ENCODE measurements around the gene SRRM5. TPM values are rescaled to one million over a fixed set of nuclear protein-coding genes. Genes with fewer than 3 reads are reported as not detected.
"Not testable (repeated sequence)": the region's sequence is repeated elsewhere in the genome, so short reads cannot be mapped to it uniquely, and the experiment has no call there.

Gene SRRM5
- total RNA-seq, 1 donor from 2014 or later: 0.23 TPM

DNA sequence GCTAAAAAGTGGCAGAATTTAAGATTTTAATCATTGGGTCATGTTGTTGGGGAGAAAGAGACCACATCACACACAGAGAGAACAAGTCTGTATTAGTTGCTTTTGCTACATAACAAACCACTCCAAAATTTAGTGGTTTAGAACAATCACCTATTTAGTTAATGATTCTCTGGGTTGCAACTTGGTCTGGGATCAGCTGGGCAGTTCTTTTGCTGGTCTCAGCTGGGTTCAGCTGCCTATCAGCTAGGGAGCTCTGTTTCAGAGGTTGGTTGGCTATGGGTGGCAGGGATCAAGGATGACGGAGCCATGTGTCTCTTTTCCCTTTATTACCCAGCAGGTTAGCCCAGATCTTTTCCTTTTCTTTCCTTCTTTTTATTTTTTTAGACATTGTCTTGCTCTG lies 27.4 kb upstream of the SRRM5 start:
- H3K4me3 ChIP-seq (ENCODE audit: insufficient read depth, low read depth, low read length): no peak overlapping the region
- no peaks in the 10 kb centered on the region for H3K9me3 ChIP-seq (ENCODE audit: insufficient read depth, low read depth, low read length)
- H3K27me3 Mint-ChIP-seq (ENCODE audit: low read depth, unreplicated experiment): peaks cover 5% of the 10 kb centered on the region
- no peak overlapping the region for H3K4me3 Mint-ChIP-seq (ENCODE audit: unreplicated experiment)
- H2AFZ ChIP-seq (ENCODE audit: low read depth, low read length): no peak overlapping the region
- peaks cover 2% of the 10 kb centered on the region for H3K4me1 Mint-ChIP-seq (ENCODE audit: low read depth, unreplicated experiment)
- DNase-seq (ENCODE audit: low read depth): no peak
- H3K4me1 ChIP-seq (ENCODE audit: insufficient read depth, low read length): peaks cover 4% of the 10 kb centered on the region
- H3K27me3 ChIP-seq (ENCODE audit: insufficient read depth, low read length): no peaks in the 10 kb centered on the region
- peaks cover 11% of the 10 kb centered on the region for H3K79me2 ChIP-seq (ENCODE audit: insufficient read depth, low read length)
- TF ChIP-seq CTCF (IDR thresholded peaks at IDR 0.05; ENCODE audit: insufficient read depth, low read depth, low read length): no peak
- TF ChIP-seq EZH2 (IDR thresholded peaks at IDR 0.05; ENCODE audit: insufficient read depth, low read length): no peak
- H3K27ac Mint-ChIP-seq (ENCODE audit: unreplicated experiment): no peak overlapping the region
- no peak overlapping the region for H3K27ac ChIP-seq (ENCODE audit: low read depth, low read length)
- H3K36me3 ChIP-seq (ENCODE audit: insufficient read depth, low read length): peaks cover 11% of the 10 kb centered on the region
- peaks cover 11% of the 10 kb centered on the region for H3K36me3 Mint-ChIP-seq (ENCODE audit: low read depth, unreplicated experiment)
- H3K9ac ChIP-seq (ENCODE audit: low read length): no peak overlapping the region
- peaks cover 22% of the 10 kb centered on the region for H4K20me1 ChIP-seq (ENCODE audit: insufficient read depth, low read length)
- no peak for FAIRE-seq
- no peaks in the 10 kb centered on the region for H3K9me3 Mint-ChIP-seq (ENCODE audit: unreplicated experiment)
- no peak overlapping the region for H3K4me2 ChIP-seq (ENCODE audit: low read length)

DNA sequence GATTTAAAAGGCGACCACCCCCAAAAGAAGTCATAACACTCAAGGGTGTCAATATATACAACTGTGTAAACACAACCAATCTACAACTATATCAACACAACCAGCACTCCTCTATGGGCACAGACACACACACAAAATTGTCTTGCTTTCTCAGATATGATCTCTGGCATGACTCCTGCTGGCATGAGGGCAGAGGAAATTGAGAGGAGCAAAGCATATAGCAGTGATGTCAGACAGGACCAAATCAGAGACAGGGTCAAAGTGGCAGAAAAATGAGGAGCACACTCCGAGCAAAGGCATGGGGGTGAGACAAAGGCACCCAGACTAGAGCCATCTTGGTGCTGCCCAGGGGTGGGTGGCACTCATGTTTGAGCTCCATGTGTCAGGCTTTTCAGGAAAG lies 25.5 kb upstream of the SRRM5 start:
- H3K4me1 Mint-ChIP-seq (ENCODE audit: low read depth, unreplicated experiment): peaks cover 2% of the 10 kb centered on the region

GRCh38 chr19:43587029-43587428 lies 24.9 kb upstream of the SRRM5 start:
- peaks cover 14% of the 10 kb centered on the region for H3K36me3 Mint-ChIP-seq (ENCODE audit: low read depth, unreplicated experiment)
- not testable (repeated sequence) for H3K27ac ChIP-seq (ENCODE audit: low read depth, low read length); FAIRE-seq; H2AFZ ChIP-seq (ENCODE audit: low read depth, low read length); H3K27me3 ChIP-seq (ENCODE audit: insufficient read depth, low read length); H3K4me3 ChIP-seq (ENCODE audit: insufficient read depth, low read depth, low read length); H3K9me3 ChIP-seq (ENCODE audit: insufficient read depth, low read depth, low read length); H3K4me2 ChIP-seq (ENCODE audit: low read length); H3K9me3 Mint-ChIP-seq (ENCODE audit: unreplicated experiment); H3K27ac Mint-ChIP-seq (ENCODE audit: unreplicated experiment); DNase-seq (ENCODE audit: low read depth); H3K9ac ChIP-seq (ENCODE audit: low read length); H3K4me3 Mint-ChIP-seq (ENCODE audit: unreplicated experiment); H3K27me3 Mint-ChIP-seq (ENCODE audit: low read depth, unreplicated experiment); H3K4me1 Mint-ChIP-seq (ENCODE audit: low read depth, unreplicated experiment); H3K4me1 ChIP-seq (ENCODE audit: insufficient read depth, low read length)
- Histone ChIP-seq H3K79me2 (ENCODE audit: insufficient read depth, low read length) (peaks cover 20% of the 10 kb centered on the region), H3K36me3 (ENCODE audit: insufficient read depth, low read length) (peaks cover 15% of the 10 kb centered on the region), H4K20me1 (ENCODE audit: insufficient read depth, low read length) (peaks cover 42% of the 10 kb centered on the region)

More for the DNA sequence above, 25.5 kb upstream of the SRRM5 start:
- no peak overlapping the region for H3K27ac ChIP-seq (ENCODE audit: low read depth, low read length)
- H3K9ac ChIP-seq (ENCODE audit: low read length): no peak overlapping the region
- H3K4me2 ChIP-seq (ENCODE audit: low read length): no peak overlapping the region
- H3K4me3 ChIP-seq (ENCODE audit: insufficient read depth, low read depth, low read length): no peak overlapping the region
- H3K27me3 Mint-ChIP-seq (ENCODE audit: low read depth, unreplicated experiment): no peaks in the 10 kb centered on the region
- TF ChIP-seq EZH2 (IDR thresholded peaks at IDR 0.05; ENCODE audit: insufficient read depth, low read length) (no peak), CTCF (IDR thresholded peaks at IDR 0.05; ENCODE audit: insufficient read depth, low read depth, low read length) (no peak)
- peaks cover 14% of the 10 kb centered on the region for H3K36me3 Mint-ChIP-seq (ENCODE audit: low read depth, unreplicated experiment)
- no peak overlapping the region for H2AFZ ChIP-seq (ENCODE audit: low read depth, low read length)
- no peak for FAIRE-seq
- H4K20me1 ChIP-seq (ENCODE audit: insufficient read depth, low read length): peaks cover 41% of the 10 kb centered on the region
- no peaks in the 10 kb centered on the region for H3K9me3 Mint-ChIP-seq (ENCODE audit: unreplicated experiment)
- H3K36me3 ChIP-seq (ENCODE audit: insufficient read depth, low read length): peaks cover 15% of the 10 kb centered on the region
- no peaks in the 10 kb centered on the region for H3K4me1 ChIP-seq (ENCODE audit: insufficient read depth, low read length)
- no peaks in the 10 kb centered on the region for H3K27me3 ChIP-seq (ENCODE audit: insufficient read depth, low read length)
- H3K4me3 Mint-ChIP-seq (ENCODE audit: unreplicated experiment): no peak overlapping the region
- peaks cover 17% of the 10 kb centered on the region for H3K79me2 ChIP-seq (ENCODE audit: insufficient read depth, low read length)
- no peaks in the 10 kb centered on the region for H3K9me3 ChIP-seq (ENCODE audit: insufficient read depth, low read depth, low read length)
- DNase-seq (ENCODE audit: low read depth): no peak
- no peak overlapping the region for H3K27ac Mint-ChIP-seq (ENCODE audit: unreplicated experiment)
